Vagina (tissue), 2 donors: ENCODE results near the gene TBC1D24. TPM values are rescaled to one million over a fixed set of nuclear protein-coding genes. Genes with fewer than 3 reads are reported as not detected.
"Not testable (repeated sequence)": the region's sequence is repeated elsewhere in the genome, so short reads cannot be mapped to it uniquely, and the experiment has no call there.

Experiments
- DNase-seq, 2 donors: peaks; one replicate each; pipeline ENCODE4 v3.0.0-alpha.2; 2017; ENCODE audit errors: extremely low spot score in 2 of 2
- H3K27ac ChIP-seq: fragments of 200-600 bp; sonication (generic); one replicate; pipeline ENCODE4 v1.5.1; 2019
- H3K27me3 ChIP-seq: fragments of 200-600 bp; sonication (generic); one replicate; pipeline ENCODE4 v1.5.1; 2019
- H3K36me3 ChIP-seq, 2 donors: fragments of 200-600 bp; sonication (generic); one replicate each; pipeline ENCODE4 v1.5.1; 2017 to 2019
- H3K4me1 ChIP-seq: fragments of 200-600 bp; sonication (generic); one replicate; pipeline ENCODE4 v1.5.1; 2019
- H3K4me3 ChIP-seq, 2 donors: fragments of 200-600 bp; sonication (generic); 1 replicate in 1 of 2; 2 replicates in 1 of 2; pipeline ENCODE4 v1.5.1; 2016 to 2019
- H3K9me3 ChIP-seq: fragments of 200-600 bp; sonication (generic); one replicate; pipeline ENCODE4 v1.5.1; 2019
- CTCF ChIP-seq, 3 experiments: fragments of 450-650 bp in 2 of 3; fragments of 200-600 bp in 1 of 3; sonication (generic) in 1 of 3; IDR thresholded peaks; one replicate each; pipeline ENCODE4 v1.5.1; 2017 to 2019; ENCODE audit warnings: antibody characterized with exemption in 3 of 3, mild to moderate bottlenecking in 2 of 3, moderate library complexity in 2 of 3
- POLR2A ChIP-seq, 2 donors: fragments of 450-650 bp; IDR thresholded peaks; one replicate each; pipeline ENCODE4 v1.6.1; 2017; ENCODE audit warnings: antibody characterized with exemption in 2 of 2, mild to moderate bottlenecking in 2 of 2, moderate library complexity in 2 of 2
- POLR2AphosphoS5 ChIP-seq, 2 donors: sonication (generic); formaldehyde crosslinking; IDR thresholded peaks; one replicate each; pipeline ENCODE4 v1.9.0; 2017; ENCODE audit warnings: antibody characterized with exemption in 2 of 2, mild to moderate bottlenecking in 2 of 2, low read depth in 1 of 2; ENCODE audit not compliant: insufficient read depth in 1 of 2
- intact Hi-C: fragments of 100-400 bp; cut with DNase I; formaldehyde crosslinking; loops from one replicate; pipeline ENCODE4 v1.15.1; 2023
- total RNA-seq: library from RNA; depleted of rRNA; stranded (reverse); fragments of >200 nt; gene quantifications from one replicate; pipeline ENCODE4 v1.2.3, GENCODE V29; 2016

The TBC1D24 gene
- total RNA-seq, 1 donor from 2014 or later = 9.6 TPM

GRCh38 chr16:2432286-2432685, 42.6 kb upstream of the TBC1D24 start:
- Histone ChIP-seq H3K36me3 (peaks cover 0 to 14% of the 10 kb centered on the region in 2 donors), H3K27me3 (no peaks in the 10 kb centered on the region), H3K9me3 (no peaks in the 10 kb centered on the region), H3K4me1 (peaks cover 20% of the 10 kb centered on the region), H3K27ac (no peak overlapping the region), H3K4me3 (no peak overlapping the region)
- intact Hi-C loops = no loop called here
- no peak for TF ChIP-seq POLR2A (IDR thresholded peaks at IDR 0.05)
- no peak for TF ChIP-seq CTCF (IDR thresholded peaks at IDR 0.05)
- no peak for TF ChIP-seq POLR2AphosphoS5 (IDR thresholded peaks at IDR 0.05; ENCODE audit: insufficient read depth in 1 of 2, low read depth in 1 of 2)
- no peak for DNase-seq

DNA sequence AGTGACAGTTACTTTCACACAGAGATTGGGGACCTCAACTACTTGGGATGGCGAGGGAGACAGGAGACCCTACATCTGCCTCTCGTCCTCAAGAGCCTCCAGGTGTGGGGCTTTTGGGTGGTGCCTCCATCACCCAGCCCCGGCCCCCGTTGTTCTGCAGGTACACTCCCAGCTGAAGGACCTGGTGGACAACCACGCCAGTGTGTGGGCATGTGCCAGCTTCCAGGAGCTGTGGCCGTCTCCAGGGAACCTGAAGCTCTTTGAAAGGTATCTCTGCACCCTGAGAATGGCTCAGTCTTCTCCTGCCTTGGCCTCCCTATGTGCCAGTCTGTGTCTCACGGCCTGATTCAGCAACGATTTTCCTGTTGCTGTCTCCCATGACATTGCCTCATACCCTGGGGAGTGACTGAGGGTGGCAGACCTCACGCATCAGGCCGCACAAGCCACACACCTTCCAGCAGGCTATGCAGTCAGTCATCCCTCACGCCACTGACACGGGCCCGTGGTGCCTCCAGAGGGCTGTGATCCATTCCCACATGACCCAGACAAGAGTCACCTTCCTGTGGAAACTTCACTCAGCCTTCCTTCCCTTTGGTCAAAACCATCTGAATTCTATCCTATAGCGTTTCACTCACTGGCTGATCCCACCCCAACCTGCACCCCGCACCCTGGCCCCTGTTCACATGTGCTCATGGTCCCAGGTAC, 42.0 kb upstream of the TBC1D24 start:
- DNase-seq = no peak
- peaks cover 20% of the 10 kb centered on the region for H3K4me1 ChIP-seq
- intact Hi-C loops = no loop called here
- no peak for TF ChIP-seq POLR2A (IDR thresholded peaks at IDR 0.05)
- TF ChIP-seq CTCF (IDR thresholded peaks at IDR 0.05) = no peak
- TF ChIP-seq POLR2AphosphoS5 (IDR thresholded peaks at IDR 0.05; ENCODE audit: insufficient read depth in 1 of 2, low read depth in 1 of 2) = no peak
- H3K27ac ChIP-seq = no peak overlapping the region
- H3K4me3 ChIP-seq = no peak overlapping the region
- no peaks in the 10 kb centered on the region for H3K27me3 ChIP-seq
- H3K9me3 ChIP-seq = no peaks in the 10 kb centered on the region
- H3K36me3 ChIP-seq = peaks cover 0 to 14% of the 10 kb centered on the region in 2 donors

DNA sequence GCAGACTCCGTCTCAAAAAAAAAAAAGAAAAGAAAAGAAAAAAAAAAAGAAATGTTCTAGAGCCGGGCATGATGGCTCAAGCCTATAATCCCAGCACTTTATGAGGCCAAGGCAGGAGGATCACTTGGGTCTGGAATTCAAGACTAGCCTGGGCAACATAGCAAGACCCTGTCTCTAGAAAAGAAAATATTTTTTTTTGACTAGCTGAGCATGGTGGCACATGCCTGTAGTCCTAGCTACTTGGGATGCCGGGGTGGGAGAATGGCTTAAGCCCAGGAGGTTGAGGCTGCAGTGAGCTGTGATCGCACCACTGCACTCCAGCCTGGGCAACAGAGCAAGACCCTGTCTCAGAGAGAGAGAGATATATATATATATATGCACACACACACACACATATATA, 39.7 kb upstream of the TBC1D24 start:
- H3K4me1 ChIP-seq, DNase-seq, intact Hi-C loops: not testable (repeated sequence)

GRCh38 chr16:2436110-2436509, 38.8 kb upstream of the TBC1D24 start:
- DNase-seq = no peak
- TF ChIP-seq POLR2AphosphoS5 (IDR thresholded peaks at IDR 0.05; ENCODE audit: insufficient read depth in 1 of 2, low read depth in 1 of 2) = no peak
- H3K36me3 ChIP-seq = peaks cover 0 to 14% of the 10 kb centered on the region in 2 donors

More for the DNA sequence above, 39.7 kb upstream of the TBC1D24 start:
- H3K4me3 ChIP-seq, H3K9me3 ChIP-seq, H3K27ac ChIP-seq, H3K27me3 ChIP-seq: not testable (repeated sequence)
- H3K36me3 ChIP-seq = peaks cover 0 to 14% of the 10 kb centered on the region in 2 donors

DNA sequence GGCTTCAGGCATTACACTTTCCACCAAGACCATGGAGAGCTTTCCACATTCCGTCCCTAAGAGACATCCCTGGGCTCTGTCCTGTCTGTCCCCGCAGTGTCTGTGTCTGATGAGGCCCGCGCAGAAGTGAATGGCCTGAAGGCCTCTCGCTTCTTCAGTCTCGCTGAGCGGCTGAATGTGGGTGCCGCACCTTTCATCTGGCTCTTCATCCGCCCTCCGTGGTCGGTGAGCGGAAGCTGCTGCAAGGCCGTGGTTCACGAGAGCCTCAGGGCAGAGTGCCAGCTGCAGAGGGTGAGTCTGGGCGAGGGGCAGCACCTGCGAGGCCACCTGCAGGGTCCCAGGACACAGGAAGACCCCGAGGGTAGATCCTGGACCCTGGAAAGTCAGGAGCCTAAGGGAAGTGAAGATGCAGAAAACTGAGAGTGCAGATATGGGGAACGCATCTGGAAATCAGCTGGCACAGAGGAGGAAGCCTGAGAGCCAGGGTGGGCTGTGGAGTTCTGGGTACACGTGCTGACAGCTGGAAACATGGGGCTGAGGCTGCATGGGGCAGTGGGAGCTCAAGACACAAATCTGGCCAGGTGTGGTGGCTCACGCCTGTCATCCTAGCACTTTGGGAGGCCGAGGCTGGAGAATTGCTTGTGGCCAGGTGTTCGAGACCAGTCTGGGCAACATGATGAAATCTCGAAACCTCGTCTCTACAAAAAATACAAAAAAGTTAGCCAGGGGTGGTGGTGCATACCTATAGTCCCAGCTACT, 37.7 kb upstream of the TBC1D24 start:
- no peak for DNase-seq
- Histone ChIP-seq H3K4me1 (no peaks in the 10 kb centered on the region), H3K4me3 (no peak overlapping the region), H3K9me3 (no peaks in the 10 kb centered on the region), H3K27me3 (no peaks in the 10 kb centered on the region), H3K27ac (no peak overlapping the region), H3K36me3 (peaks cover 0 to 13% of the 10 kb centered on the region in 2 donors)
- intact Hi-C loops = no loop called here
- TF ChIP-seq CTCF (IDR thresholded peaks at IDR 0.05) = no peak
- TF ChIP-seq POLR2A (IDR thresholded peaks at IDR 0.05) = no peak
- TF ChIP-seq POLR2AphosphoS5 (IDR thresholded peaks at IDR 0.05; ENCODE audit: insufficient read depth in 1 of 2, low read depth in 1 of 2) = no peak

More at GRCh38 chr16:2436110-2436509, 38.8 kb upstream of the TBC1D24 start:
- Histone ChIP-seq H3K9me3 (no peaks in the 10 kb centered on the region), H3K4me1 (no peaks in the 10 kb centered on the region), H3K4me3 (no peak overlapping the region), H3K27me3 (no peaks in the 10 kb centered on the region), H3K27ac (no peak overlapping the region)
- intact Hi-C loops = no loop called here

DNA sequence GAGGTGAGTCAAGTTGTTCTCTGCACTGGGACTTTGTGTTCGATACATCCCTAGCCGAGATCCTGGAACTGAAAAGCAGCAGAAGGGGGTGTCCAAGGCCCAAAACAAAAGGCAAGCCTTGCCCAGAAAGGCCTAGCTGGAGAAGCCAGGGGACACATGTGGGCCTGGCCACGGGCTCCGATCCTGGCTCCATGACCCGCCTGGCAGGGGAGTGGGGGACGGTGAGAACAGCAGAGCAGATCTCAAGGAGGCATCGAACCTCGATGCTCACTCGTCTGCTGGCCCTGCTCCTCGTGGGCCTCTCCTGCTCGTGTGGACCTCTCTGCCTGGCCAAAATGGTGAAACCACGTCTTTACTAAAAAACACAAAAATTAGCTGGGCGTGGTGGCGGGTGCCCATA, 36.8 kb upstream of the TBC1D24 start:
- DNase-seq = no peak
- intact Hi-C loops = no loop called here
- H3K9me3 ChIP-seq = no peaks in the 10 kb centered on the region
- H3K4me1 ChIP-seq = no peaks in the 10 kb centered on the region
- TF ChIP-seq POLR2AphosphoS5 (IDR thresholded peaks at IDR 0.05; ENCODE audit: insufficient read depth in 1 of 2, low read depth in 1 of 2) (no peak), POLR2A (IDR thresholded peaks at IDR 0.05) (no peak), CTCF (IDR thresholded peaks at IDR 0.05) (no peak)
- peaks cover 0 to 3% of the 10 kb centered on the region in 2 donors for H3K36me3 ChIP-seq
- H3K27me3 ChIP-seq = no peaks in the 10 kb centered on the region
- no peak overlapping the region for H3K27ac ChIP-seq
- no peak overlapping the region for H3K4me3 ChIP-seq
